GM12872 (cell line): ENCODE data around the gene XYLT1.

ENCODE experiments used
- TF ChIP-seq, protein P1 (sequence below): IDR thresholded peaks from 3 replicates; pipeline ENCODE4 v1.5.1; 2011; ENCODE audit warnings: low read depth, mild to moderate bottlenecking, low read length, moderate library complexity; ENCODE audit not compliant: insufficient read depth

Gene XYLT1

DNA sequence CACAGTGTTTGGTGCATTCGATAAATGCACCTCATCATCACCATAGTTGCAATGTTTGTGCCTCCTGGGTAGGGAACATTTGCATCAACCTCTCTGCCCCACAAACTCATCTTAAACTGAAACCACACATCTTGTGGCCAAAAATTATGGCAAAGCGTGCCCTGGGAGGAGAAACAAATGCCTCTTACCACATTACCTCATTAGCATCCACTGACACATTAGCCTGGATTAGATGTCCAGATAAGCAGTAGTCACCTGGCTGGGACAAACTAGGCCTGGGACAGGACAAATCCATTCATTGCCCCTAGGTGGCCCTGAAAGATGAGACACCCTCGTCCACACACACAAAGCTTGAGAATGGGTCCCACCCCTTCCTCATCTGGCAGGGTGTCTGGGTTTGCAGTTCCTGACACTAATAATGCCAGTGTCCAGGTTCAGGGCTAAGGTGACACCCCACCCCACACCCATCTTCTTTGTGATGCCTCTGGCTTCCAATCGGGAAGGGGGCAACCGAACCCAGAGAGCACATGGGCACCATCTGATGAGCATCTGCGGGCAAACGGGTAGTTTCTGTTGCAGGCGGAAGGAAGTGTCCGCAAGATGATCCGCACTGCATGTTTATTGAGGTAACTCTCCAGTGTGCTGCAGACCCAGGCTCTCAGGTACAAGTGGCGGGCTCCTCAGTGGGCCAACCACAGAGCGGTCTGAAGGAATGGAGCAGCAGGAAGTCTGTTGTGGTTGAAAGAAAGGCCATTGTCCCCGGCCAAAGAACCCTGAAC, 8.6 kb downstream of the XYLT1 start:
- TF ChIP-seq, protein P1, sequence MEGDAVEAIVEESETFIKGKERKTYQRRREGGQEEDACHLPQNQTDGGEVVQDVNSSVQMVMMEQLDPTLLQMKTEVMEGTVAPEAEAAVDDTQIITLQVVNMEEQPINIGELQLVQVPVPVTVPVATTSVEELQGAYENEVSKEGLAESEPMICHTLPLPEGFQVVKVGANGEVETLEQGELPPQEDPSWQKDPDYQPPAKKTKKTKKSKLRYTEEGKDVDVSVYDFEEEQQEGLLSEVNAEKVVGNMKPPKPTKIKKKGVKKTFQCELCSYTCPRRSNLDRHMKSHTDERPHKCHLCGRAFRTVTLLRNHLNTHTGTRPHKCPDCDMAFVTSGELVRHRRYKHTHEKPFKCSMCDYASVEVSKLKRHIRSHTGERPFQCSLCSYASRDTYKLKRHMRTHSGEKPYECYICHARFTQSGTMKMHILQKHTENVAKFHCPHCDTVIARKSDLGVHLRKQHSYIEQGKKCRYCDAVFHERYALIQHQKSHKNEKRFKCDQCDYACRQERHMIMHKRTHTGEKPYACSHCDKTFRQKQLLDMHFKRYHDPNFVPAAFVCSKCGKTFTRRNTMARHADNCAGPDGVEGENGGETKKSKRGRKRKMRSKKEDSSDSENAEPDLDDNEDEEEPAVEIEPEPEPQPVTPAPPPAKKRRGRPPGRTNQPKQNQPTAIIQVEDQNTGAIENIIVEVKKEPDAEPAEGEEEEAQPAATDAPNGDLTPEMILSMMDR: peak; percentile 36; the same call in 1 of the 3 replicates

GRCh38 chr16:17460890-17461289, 9.9 kb downstream of the XYLT1 start:
- TF ChIP-seq, protein P1: no peak

DNA sequence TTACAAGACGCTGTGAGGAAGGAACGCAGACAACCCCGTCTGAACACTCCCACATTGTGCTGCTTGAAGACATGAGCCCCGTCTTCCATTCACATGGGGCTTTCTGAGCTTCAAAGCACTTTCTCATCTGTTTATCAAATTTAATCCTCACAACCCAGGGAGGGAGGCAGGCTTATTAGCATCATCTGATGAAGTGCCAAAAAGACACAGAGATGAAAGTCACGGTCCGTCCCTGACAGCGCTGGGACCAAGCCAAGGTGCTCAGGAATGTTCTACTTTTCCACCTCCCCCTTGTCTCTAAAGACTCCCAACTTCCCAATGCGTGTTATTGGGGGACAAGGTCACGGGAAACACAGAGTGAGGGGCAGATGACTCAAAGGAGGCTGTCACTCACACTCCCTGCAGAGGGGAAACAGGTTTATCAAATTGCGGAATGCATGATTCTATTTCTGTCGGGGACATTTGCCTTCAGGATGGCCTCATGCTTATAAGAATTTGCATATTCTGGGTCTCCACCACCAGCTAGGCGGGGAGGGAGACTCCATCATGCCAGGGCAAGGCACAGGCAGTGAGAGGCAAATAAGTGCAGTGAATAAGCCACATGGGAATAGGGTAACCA, 10.7 kb downstream of the XYLT1 start:
- TF ChIP-seq, protein P1: no peak

- TF ChIP-seq, protein P1: no peak
Observed at GRCh38 chr16:17457997-17458396, 12.8 kb downstream of the XYLT1 start.

GRCh38 chr16:17457513-17457912, 13.2 kb downstream of the XYLT1 start:
- TF ChIP-seq, protein P1: no peak

DNA sequence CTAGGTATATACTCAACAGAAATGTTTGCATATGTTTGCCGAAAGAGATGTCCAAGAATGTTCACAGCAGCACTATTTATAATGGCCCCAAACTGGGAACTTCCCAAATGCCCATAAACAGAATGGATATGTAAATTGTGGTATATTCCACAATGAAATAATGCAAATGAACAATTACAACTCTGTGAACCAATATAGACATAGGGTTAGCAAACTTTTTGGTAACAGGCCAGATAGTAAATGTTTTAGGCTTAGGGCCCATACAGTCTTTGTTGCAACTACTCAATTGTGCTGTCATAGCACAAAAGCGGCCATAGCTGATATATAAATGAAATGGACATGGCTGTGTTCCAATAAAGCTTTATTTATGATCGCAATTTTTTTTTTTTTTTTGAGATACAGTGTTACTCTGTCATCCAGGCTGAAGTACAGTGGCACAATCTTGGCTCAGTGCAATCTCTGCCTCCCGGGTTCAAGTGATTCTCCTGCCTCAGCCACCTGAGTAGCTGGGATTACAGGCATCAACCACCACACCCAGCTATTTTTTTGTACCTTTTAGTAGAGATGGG, 16.5 kb downstream of the XYLT1 start:
- TF ChIP-seq, protein P1: no peak

DNA sequence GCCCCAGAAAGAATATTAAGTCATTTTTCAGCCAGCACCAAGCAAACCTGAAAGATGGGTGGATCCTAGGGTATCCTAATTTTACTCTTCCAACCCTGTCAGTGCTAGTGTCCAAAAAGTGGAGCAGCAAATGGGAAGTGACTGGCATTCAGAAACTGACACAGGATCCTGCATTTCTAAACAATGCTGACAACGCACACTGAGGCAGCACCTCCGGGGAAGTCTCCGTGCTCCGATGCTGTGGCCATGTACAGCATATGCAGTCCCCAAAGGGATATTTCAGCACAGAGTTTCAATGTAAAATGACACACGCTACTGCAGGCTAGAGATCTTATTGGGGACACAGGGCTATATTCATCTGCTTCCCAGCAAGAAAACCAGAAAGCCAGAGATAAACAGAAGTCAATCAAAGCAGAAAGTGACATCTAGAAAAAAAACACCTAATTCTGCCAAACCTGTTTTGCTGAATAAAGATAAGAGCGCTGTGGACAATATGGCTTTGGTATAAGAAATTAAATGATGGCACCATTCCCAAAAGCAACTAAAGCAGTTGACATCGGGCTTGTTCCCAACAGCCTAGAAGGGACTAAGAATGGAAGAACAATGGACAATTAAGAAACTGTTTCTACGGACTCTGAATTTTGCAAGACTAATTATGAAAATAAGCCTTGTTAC, 17.3 kb downstream of the XYLT1 start:
- TF ChIP-seq, protein P1: no peak
